ENCODE results near the gene MAP6.

MAP6 gene

DNA sequence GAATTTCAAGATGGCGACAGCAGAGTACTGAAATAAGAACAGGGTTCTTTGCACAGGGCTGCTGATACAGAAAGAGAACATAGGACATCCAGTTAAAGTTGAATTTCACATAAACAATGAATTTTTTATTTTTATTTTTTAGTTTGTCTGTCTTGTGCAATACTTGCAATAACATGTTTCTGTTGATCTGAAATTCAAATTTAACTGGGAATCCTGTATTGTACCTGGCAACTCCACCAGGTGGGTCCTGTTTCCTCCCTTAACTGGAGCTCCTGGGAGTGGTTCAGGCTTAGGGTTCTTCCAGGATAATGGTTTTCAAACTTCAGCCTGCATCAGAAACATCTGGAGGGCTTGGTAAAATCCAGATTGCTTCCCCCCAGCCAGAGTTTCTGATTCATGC lies 121.7 kb downstream of the MAP6 start:
- no peak for DNase-seq

GRCh38 chr11:75543806-75544205 lies 125.0 kb downstream of the MAP6 start:
- DNase-seq, result no peak

DNA sequence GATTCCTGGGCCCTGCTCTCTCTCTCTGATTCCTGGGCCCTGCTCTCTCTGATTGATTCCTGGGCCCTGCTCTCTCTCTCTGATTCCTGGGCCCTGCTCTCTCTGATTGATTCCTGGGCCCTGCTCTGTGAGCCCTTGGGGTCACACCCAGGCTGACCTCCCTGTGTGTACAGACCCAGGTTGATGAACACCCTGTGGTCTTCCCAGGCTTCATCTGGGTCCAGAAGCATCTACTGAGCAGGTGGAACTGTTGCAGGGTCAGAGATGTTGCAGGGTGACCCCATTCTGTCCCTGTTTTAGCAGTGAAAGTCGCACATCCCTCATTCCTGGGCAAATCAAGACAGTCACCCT lies 126.8 kb downstream of the MAP6 start:
- DNase-seq, result no peak

GRCh38 chr11:75541193-75542087 lies 127.4 kb downstream of the MAP6 start:
- no peak for DNase-seq

GRCh38 chr11:75539459-75540334 lies 129.1 kb downstream of the MAP6 start:
- no peak for DNase-seq

- DNase-seq, result no peak
Observed at GRCh38 chr11:75538150-75538942, 130.5 kb downstream of the MAP6 start.

- no peak for DNase-seq
Observed at GRCh38 chr11:75537740-75538139, 131.1 kb downstream of the MAP6 start.

All from NCI-H2029 (cell line).